Hepatocyte (in vitro differentiated cells): ENCODE measurements around the gene CARS2. TPM values are rescaled to one million over a fixed set of nuclear protein-coding genes. Genes with fewer than 3 reads are reported as not detected.

Experiments
- DNase-seq: peaks from one replicate; pipeline ENCODE4 v3.0.0-alpha.2; 2016; ENCODE audit warnings: low spot score
- H2AFZ ChIP-seq: fragments of 200-600 bp; sonication (generic); 2 replicates; pipeline ENCODE4 v1.6.0; 2016; ENCODE audit warnings: antibody characterized with exemption, mild to moderate bottlenecking
- H3K27ac ChIP-seq: fragments of 200-600 bp; sonication (generic); 2 replicates; pipeline ENCODE4 v1.5.1; 2016; ENCODE audit warnings: mild to moderate bottlenecking
- H3K27me3 ChIP-seq: fragments of 200-600 bp; sonication (generic); 2 replicates; pipeline ENCODE4 v1.6.1; 2016
- H3K36me3 ChIP-seq: fragments of 200-600 bp; sonication (generic); replicated peaks from 2 replicates; pipeline ENCODE4 v1.5.1; 2016; ENCODE audit warnings: low read depth; ENCODE audit not compliant: insufficient read depth
- H3K4me1 ChIP-seq: fragments of 200-600 bp; sonication (generic); 2 replicates; pipeline ENCODE4 v1.5.1; 2016; ENCODE audit warnings: mild to moderate bottlenecking, moderate library complexity; ENCODE audit not compliant: insufficient read depth
- H3K4me2 ChIP-seq: fragments of 200-600 bp; sonication (generic); 2 replicates; pipeline ENCODE4 v1.6.0; 2016
- H3K4me3 ChIP-seq: fragments of 200-600 bp; sonication (generic); 2 replicates; pipeline ENCODE4 v1.5.1; 2016; ENCODE audit warnings: mild to moderate bottlenecking
- H3K79me2 ChIP-seq: fragments of 200-600 bp; sonication (generic); 2 replicates; pipeline ENCODE4 v1.6.0; 2017; ENCODE audit warnings: mild to moderate bottlenecking
- H3K9me2 ChIP-seq: fragments of 200-600 bp; sonication (generic); replicated peaks from 2 replicates; pipeline ENCODE4 v1.6.0; 2017; ENCODE audit warnings: mild to moderate bottlenecking; ENCODE audit not compliant: insufficient read depth
- H3K9me3 ChIP-seq: fragments of 200-600 bp; sonication (generic); 2 replicates; pipeline ENCODE4 v1.5.1; 2016; ENCODE audit warnings: low read depth, mild to moderate bottlenecking
- H4K20me1 ChIP-seq: fragments of 200-600 bp; sonication (generic); 2 replicates; pipeline ENCODE4 v1.6.0; 2016; ENCODE audit warnings: mild to moderate bottlenecking; ENCODE audit not compliant: insufficient read depth, poor library complexity, severe bottlenecking
- CTCF ChIP-seq: fragments of 200-600 bp; sonication (generic); IDR thresholded peaks from 2 replicates; pipeline ENCODE4 v1.5.1; 2016; ENCODE audit warnings: antibody characterized with exemption, mild to moderate bottlenecking; ENCODE audit not compliant: poor library complexity
- EZH2 ChIP-seq: fragments of 200-600 bp; sonication (generic); IDR thresholded peaks from 2 replicates; pipeline ENCODE4 v1.6.1; 2016; ENCODE audit warnings: antibody characterized with exemption, mild to moderate bottlenecking, borderline replicate concordance
- EZH2phosphoT487 ChIP-seq: fragments of 200-600 bp; sonication (generic); IDR thresholded peaks from one replicate; pipeline ENCODE4 v1.6.1; 2018; ENCODE audit warnings: antibody characterized with exemption, mild to moderate bottlenecking, low read depth, moderate library complexity; ENCODE audit not compliant: unreplicated experiment, severe bottlenecking
- WGBS: methylation state at CpG from one replicate; pipeline ENCODE4 v1.1.6; 2016; ENCODE audit warnings: low lambda C conversion rate; ENCODE audit errors: missing lambda C conversion rate; 5-methylcytosine and 5-hydroxymethylcytosine counted together
- polyA plus RNA-seq: library from polyadenylated mRNA; unstranded; fragments of >200 nt; fragmentation: Nextera tagmentation; extraction: Ambion mirVana; gene quantifications from 2 replicates; pipeline ENCODE4 v1.2.1, GENCODE V29; 2016
- total RNA-seq: library from RNA; depleted of rRNA; stranded (reverse); fragments of >200 nt; gene quantifications from 2 replicates; pipeline ENCODE4 v1.2.3, GENCODE V29; 2014

Gene CARS2
- total and polyA plus RNA-seq, 2 experiments from 2014 or later, result 72.9 to 105 TPM

- Histone ChIP-seq H3K9me2 (no peaks in the 10 kb centered on the region), H3K27me3 (no peaks in the 10 kb centered on the region), H3K4me1 (no peaks in the 10 kb centered on the region), H3K27ac (no peak overlapping the region), H3K36me3 (no peaks in the 10 kb centered on the region), H3K4me3 (no peak overlapping the region), H4K20me1 (peaks cover 19% of the 10 kb centered on the region), H3K9me3 (no peaks in the 10 kb centered on the region), H3K4me2 (no peak overlapping the region), H3K79me2 (peaks cover 23% of the 10 kb centered on the region), H2AFZ (no peak overlapping the region)
- 86% methylated on average over 6 of the region's 6 CpGs for WGBS
- TF ChIP-seq EZH2phosphoT487, result no peak
- TF ChIP-seq EZH2, result no peak
- TF ChIP-seq CTCF, result no peak
- no peak for DNase-seq
These were observed 68.2 kb downstream of the CARS2 start for GRCh38 chr13:110637747-110638146.

GRCh38 chr13:110637275-110637674 is 68.6 kb downstream of the CARS2 start:
- no peaks in the 10 kb centered on the region for H3K9me3 ChIP-seq
- no peak overlapping the region for H3K4me3 ChIP-seq
- no peak overlapping the region for H3K4me2 ChIP-seq
- peaks cover 22% of the 10 kb centered on the region for H4K20me1 ChIP-seq
- no peak overlapping the region for H2AFZ ChIP-seq
- H3K27ac ChIP-seq, result no peak overlapping the region
- H3K9me2 ChIP-seq, result no peaks in the 10 kb centered on the region
- TF ChIP-seq EZH2phosphoT487 (no peak), EZH2 (no peak), CTCF (no peak)
- no peaks in the 10 kb centered on the region for H3K36me3 ChIP-seq
- peaks cover 28% of the 10 kb centered on the region for H3K79me2 ChIP-seq
- 97% methylated on average over 6 of the region's 6 CpGs for WGBS
- no peaks in the 10 kb centered on the region for H3K4me1 ChIP-seq
- H3K27me3 ChIP-seq, result no peaks in the 10 kb centered on the region
- DNase-seq, result no peak

GRCh38 chr13:110636701-110637201 is 69.2 kb downstream of the CARS2 start:
- H3K4me2 ChIP-seq, result no peak overlapping the region
- H3K27ac ChIP-seq, result no peak overlapping the region
- no peaks in the 10 kb centered on the region for H3K9me3 ChIP-seq
- H3K9me2 ChIP-seq, result no peaks in the 10 kb centered on the region
- no peak overlapping the region for H2AFZ ChIP-seq
- no peaks in the 10 kb centered on the region for H3K4me1 ChIP-seq
- no peaks in the 10 kb centered on the region for H3K36me3 ChIP-seq
- no peak for DNase-seq
- no peaks in the 10 kb centered on the region for H3K27me3 ChIP-seq
- 89% methylated on average over 14 of the region's 14 CpGs for WGBS
- peaks cover 33% of the 10 kb centered on the region for H3K79me2 ChIP-seq
- H3K4me3 ChIP-seq, result no peak overlapping the region
- H4K20me1 ChIP-seq, result peaks cover 27% of the 10 kb centered on the region
- TF ChIP-seq CTCF, result no peak

- no peak overlapping the region for H3K4me2 ChIP-seq
- no peaks in the 10 kb centered on the region for H3K9me3 ChIP-seq
- WGBS, result 97% methylated on average over 16 of the region's 16 CpGs
- no peak for DNase-seq
- TF ChIP-seq CTCF (no peak), EZH2 (no peak), EZH2phosphoT487 (no peak)
- no peaks in the 10 kb centered on the region for H3K9me2 ChIP-seq
- H3K36me3 ChIP-seq, result no peaks in the 10 kb centered on the region
- peaks cover 32% of the 10 kb centered on the region for H4K20me1 ChIP-seq
- no peak overlapping the region for H3K4me3 ChIP-seq
- no peaks in the 10 kb centered on the region for H3K4me1 ChIP-seq
- H3K79me2 ChIP-seq, result peaks cover 40% of the 10 kb centered on the region
- H3K27me3 ChIP-seq, result no peaks in the 10 kb centered on the region
- H2AFZ ChIP-seq, result no peak overlapping the region
- no peak overlapping the region for H3K27ac ChIP-seq
These were observed 69.9 kb downstream of the CARS2 start for GRCh38 chr13:110636053-110636475.
